Activated naive CD4-positive, alpha-beta T cell treated with Interleukin-2 at 50 U/mL for 16 hours (primary cell): ENCODE data around the gene SLC35G1.

ENCODE experiments used
- DNase-seq: peaks from one replicate; pipeline ENCODE4 v3.0.0-alpha.2; 2020

SLC35G1 gene

GRCh38 chr10:93879273-93879672, 14.5 kb upstream of the SLC35G1 start:
- DNase-seq = no peak

DNA sequence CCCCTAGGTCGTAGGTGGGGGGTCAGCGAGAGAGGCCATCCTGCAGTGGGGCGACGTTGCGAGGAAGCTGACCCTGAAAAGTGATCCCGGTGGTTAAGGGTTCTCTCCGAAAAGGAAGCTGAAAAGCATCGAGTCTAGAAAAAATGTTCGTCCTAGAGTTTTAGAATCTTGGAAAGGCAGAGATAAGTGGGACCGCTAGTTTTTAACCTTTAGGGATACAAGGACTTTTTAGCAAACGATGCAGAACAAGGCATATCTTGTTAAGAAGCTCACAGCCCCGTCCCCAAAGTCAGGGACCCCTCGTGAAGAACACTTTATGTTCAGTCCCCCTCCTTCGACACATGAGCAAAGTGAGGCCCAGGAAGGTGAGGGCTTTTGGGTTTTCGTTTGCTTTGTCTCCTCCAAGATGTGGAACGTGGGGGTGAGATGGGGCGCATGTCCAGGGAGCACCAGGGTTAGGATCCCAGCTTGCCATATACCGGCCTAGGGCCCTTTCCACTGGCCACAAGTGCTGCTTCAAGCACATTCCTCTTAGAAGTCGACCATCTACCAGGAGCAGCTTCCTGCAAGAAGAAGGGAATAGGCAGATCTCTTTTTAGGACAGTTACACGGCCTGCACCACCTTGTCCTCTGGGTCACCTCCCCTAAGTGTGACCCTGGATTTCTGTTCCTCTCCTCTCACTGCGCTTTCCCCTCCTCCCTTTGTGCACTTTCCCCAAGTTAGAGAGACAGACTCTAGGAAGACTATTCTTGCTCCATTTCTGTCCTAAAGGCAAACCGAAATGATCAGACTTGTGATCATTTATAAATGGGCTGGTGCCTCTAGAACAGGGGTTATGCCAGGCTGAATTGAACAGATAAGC, 969 bp downstream of the SLC35G1 start:
- no peak for DNase-seq

DNA sequence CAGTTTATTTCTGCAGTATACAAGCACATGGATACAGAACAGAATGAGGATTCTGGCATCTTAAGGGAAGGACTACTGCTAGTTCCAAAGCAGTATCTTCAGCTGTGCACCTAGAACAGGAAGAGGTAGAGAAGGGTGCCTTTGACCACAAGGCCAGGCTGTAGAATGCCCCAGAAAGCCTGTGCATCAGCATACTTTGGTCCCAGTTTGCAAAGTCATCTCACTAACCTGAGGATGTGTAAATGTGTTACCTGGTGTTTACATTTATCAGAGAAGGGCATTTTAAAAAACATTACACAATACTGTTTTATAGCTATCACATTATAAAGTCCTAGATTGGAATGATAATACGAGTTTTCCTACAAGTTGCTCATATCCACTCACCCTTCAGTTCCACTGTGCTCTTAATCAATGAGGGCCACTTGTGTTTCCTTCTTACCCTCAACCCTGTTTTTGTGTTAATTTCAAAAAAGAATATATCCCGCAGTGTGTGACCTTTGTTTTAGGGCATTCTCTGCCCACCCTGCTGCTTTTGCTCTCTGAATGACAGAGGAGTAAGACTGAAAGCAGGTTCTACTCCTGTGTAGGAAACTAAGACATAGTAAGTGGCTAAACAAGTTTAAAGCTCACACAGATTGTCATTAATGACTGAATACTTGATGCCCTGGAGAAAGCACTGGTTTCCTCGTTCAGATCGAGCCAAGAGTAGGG, 3.4 kb downstream of the SLC35G1 start:
- DNase-seq = no peak

- no peak for DNase-seq
These were observed 5.3 kb downstream of the SLC35G1 start for GRCh38 chr10:93899109-93899508.

DNA sequence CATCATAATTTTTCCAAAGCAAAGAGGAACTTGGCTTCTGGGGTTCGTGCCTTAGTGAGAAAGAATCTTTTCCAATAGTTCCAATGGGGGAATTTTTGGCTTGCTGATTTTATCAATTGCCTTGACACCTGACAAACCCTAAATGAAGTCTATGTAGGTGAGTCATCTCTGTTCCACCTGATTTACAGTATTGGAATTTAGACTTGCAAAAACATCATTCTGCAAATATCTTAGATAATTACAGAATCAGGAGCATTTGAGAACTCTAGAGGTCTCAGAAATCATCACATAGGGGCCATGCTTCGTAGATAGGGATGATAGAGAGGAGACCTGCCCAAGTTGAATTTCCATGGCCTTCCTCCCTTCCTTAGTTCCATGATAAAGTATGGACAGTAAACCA, 9.3 kb downstream of the SLC35G1 start:
- no peak for DNase-seq

DNA sequence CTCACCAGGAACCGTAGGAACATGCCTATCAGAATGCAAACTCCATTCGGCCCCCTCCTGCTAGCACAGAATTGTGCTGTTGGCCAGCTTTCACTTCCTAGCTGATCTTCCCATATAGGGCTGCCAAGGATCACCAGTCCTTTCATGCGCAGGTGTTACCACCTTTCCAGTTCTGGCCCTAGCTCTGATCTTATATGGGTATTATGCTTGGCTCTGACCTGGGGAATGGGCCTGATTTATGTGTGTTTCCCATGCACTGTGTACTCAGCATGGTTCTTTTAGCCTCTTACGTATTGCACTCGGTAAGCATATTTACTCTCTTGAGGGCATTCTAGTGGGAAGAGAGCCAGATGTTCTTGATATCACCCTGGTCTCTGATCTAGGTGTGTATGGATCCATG, 11.1 kb downstream of the SLC35G1 start:
- no peak for DNase-seq

DNA sequence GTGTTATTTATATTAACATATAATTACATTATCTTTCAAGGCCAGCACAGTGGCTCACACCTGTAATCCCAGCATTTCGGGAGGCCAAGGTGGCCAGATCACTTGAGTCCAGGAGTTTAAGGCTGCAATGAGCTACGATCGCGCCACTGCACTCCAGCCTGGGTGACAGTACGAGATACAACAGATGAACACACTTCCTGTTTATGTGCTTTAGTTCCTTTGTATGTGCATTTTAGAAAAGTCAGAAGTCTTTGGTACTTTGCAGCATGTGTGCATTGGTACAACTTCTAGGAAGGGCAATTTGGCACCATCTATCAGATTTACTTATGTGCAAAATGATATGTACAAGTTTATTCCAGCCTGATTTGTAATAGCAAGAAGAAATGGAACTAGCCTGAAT, 13.3 kb downstream of the SLC35G1 start:
- no peak for DNase-seq

- DNase-seq = no peak
These were observed 18.1 kb downstream of the SLC35G1 start for GRCh38 chr10:93911866-93912265.

- DNase-seq = no peak
These were observed 18.7 kb downstream of the SLC35G1 start for GRCh38 chr10:93912444-93912843.

DNA sequence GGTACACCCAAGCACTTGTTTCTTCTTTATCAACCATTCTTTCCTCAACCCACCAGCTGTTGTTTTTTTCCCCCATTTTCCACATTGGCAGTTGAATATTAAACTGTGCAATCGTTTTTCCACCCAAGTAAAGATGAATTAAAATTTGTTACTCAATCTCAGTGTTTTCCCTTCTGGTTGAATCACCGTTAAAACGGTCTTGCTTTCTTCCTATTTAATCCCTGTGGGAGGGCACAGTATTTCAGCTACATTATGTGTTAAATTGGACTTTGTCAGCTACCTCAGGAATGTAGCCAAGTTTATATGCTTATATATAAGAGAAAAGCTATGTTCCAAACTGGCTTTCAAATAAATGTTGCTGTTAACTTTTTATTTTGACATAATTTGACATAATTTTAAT, 19.9 kb downstream of the SLC35G1 start:
- DNase-seq = no peak

- DNase-seq = no peak
These were observed 21.8 kb downstream of the SLC35G1 start for GRCh38 chr10:93915598-93915997.

DNA sequence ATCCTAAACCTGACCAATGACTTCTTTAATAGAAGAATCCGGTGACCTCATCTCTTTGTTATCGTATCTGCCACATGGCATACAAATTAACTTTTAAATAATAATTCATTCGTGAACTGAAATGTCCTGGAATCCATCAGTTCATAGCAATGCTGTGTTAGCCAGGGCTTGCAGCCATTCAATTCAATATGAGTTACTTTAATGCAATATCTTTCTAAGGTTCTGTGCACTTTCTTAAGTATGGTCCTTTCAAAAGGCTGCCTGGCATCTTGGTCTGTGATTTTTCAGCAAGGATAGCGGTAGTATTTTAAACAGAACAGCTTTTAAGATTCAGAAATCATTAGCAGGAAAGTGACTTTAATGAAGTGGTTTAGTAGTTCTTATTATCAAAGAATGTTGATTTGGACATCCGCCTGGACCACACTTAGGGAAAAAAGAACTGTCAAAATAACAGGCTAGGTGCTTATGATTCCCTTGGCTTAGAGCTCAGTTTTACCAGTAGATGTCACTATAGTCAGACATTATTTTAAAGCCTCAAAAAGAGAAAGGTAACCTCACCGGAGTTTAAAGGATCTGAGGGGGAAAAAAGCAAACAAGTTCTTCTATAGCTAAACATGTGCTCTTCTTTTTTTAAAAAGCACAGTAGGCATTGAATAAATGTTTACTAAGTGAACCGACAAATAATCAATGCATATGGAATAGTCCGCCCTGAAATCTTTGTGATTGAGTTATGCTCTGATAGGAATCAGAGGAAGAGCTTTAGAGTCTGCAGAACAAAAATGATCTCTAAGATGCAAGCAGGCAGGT, 22.7 kb downstream of the SLC35G1 start:
- DNase-seq = no peak

DNA sequence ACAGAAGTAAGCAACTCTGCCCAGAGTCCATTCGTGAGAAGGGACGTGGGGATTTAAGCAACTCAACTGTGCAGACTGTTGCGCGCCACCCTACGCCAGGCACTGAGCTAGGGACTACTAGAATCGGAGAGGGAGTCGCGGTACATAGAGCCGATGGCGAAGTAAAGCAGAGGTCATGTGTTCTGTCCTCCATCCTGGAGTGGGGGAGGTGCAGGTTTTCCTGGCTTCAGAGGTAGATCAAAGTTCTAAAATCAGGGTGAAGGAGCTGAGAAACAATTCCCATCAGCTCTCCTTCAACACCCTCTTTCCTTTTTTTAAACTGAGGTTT, 23.2 kb downstream of the SLC35G1 start:
- no peak for DNase-seq

- no peak for DNase-seq
These were observed 24.0 kb downstream of the SLC35G1 start for GRCh38 chr10:93917821-93918220.

GRCh38 chr10:93921338-93921737, 27.6 kb downstream of the SLC35G1 start:
- DNase-seq = peak; percentile 7

DNA sequence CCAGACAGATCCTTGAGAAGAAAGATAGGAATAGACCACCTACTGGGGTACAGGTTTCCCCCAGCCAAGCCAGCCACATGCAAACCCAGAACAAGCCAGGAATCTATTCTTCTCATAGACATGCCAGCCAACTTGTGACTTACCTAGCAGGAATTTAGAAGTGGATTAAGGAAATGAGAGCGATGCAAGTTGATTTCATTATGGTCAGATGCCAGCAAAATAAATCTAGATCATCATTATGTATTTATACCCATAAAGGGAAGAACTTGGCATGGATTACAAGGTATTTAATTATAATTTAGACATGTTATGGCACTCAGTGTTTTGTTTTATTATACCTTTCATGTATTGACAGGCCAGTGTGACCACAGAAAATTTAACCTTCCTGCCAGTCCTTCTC, 32.8 kb downstream of the SLC35G1 start:
- no peak for DNase-seq

DNA sequence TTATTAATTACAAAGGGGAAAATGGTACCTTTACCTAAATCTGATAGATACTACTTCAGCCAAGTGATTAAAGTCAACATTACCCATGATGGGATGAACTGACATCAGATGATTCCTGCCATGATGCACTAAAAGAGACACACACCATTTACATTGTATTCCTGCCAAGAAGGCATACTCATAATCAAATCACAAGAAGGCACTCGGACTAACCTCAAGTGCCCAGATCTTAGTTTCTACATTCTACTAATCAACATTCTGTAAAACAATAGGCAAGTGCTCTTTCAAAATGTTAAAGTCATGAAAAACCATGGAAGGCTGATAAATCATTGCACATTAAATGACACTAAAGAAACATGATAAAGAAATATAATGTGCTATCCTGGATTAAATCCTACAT, 44.4 kb downstream of the SLC35G1 start:
- DNase-seq = no peak

DNA sequence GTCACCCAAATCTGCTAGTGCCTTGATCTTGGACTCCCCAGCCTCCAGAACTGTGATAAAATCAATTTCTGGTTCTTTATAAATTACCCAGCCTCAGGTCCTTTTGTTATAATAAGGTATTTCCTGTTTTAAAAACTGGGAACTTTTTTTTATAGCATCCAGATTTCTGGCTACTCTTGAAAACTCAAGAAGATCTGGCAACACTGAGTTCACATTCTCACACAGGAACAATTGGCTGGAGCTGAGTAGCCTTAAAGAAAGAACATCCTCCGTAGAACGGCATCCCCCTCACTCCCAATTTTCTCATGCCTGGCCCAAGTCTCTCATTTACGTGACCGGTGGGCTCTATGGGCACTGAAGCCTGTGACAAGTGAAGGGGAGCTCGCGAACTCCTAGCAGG, 47.1 kb downstream of the SLC35G1 start:
- no peak for DNase-seq

DNA sequence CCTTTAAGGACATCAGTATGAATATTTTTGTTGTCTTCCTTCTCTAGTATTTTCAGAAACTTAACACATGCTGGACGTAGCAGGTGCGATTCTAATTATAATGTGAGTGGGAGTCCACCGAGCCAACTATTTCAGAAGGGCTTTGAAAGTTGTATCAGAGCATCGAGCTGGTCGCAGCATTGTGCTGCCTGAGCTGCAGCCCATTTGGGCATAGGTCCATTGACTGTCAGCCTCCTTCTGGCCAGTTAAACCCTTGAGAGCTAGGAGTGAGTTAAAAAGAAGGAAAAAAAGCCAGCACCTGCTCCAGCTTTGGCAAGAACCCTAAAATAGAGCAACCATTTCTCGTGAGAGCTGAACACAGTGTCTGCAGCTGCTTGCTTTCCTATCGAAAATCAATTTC, 47.8 kb downstream of the SLC35G1 start:
- DNase-seq = no peak

GRCh38 chr10:93945819-93946218, 52.0 kb downstream of the SLC35G1 start:
- DNase-seq = no peak

GRCh38 chr10:93947055-93947454, 53.3 kb downstream of the SLC35G1 start:
- DNase-seq = no peak

DNA sequence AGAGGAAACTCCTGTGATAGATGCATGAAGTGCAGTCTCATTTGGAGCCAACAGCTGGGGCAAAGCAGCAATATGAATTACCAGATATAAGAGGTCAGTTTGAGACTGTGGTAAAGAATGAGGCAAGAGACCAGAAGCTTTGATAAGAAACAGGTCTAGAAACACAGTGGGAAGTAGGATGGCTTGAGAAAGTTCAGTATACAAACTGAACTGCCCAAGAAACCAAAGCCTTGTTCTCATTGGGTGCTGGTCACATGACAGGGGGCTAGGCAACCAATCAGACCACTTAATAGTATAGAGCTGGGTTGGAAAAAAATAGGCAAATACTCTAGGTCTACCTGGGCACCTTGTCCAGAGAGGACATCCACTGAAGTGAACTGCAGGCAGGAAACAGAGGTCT, 53.7 kb downstream of the SLC35G1 start:
- no peak for DNase-seq

DNA sequence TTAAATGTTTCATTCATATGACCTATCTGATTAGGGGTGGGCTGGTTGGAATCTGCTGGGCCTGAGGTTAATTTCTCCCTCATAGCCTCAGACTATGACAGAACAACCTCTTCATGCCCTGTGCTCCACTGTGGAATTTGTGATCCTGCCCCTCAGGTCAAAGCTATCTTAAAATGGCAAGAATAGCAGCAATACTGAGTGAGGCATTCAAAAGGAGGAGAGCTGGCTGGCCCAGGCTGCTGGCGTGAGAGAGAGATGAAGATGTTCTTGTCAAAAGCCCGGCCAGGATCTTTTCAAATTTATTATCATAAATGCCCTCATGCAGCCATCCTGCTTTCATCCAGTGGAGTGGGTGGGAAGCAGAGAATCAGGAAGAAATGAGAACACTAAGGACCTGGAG, 58.1 kb downstream of the SLC35G1 start:
- no peak for DNase-seq
